Suprapubic skin (tissue), 3 donors: Measurements from ENCODE around the gene PTPRS.

ENCODE experiments used
- POLR2A ChIP-seq, 2 donors: fragments of 450-650 bp; IDR thresholded peaks; one replicate each; pipeline ENCODE4 v1.6.1; 2017; ENCODE audit warnings: antibody characterized with exemption in 2 of 2, mild to moderate bottlenecking in 2 of 2, moderate library complexity in 2 of 2
- TF ChIP-seq, protein P1 (sequence below), 2 donors: fragments of 200-600 bp in 1 of 2; fragments of 450-650 bp in 1 of 2; sonication (generic) in 1 of 2; IDR thresholded peaks; one replicate each; pipeline ENCODE4 v1.5.1; 2016 to 2019; ENCODE audit warnings: antibody characterized with exemption in 2 of 2, mild to moderate bottlenecking in 1 of 2, moderate library complexity in 1 of 2

GRCh38 chr19:5314907-5315298, 25.7 kb downstream of the PTPRS start:
- TF ChIP-seq POLR2A (IDR thresholded peaks at IDR 0.05) = no peak
- TF ChIP-seq, protein P1, sequence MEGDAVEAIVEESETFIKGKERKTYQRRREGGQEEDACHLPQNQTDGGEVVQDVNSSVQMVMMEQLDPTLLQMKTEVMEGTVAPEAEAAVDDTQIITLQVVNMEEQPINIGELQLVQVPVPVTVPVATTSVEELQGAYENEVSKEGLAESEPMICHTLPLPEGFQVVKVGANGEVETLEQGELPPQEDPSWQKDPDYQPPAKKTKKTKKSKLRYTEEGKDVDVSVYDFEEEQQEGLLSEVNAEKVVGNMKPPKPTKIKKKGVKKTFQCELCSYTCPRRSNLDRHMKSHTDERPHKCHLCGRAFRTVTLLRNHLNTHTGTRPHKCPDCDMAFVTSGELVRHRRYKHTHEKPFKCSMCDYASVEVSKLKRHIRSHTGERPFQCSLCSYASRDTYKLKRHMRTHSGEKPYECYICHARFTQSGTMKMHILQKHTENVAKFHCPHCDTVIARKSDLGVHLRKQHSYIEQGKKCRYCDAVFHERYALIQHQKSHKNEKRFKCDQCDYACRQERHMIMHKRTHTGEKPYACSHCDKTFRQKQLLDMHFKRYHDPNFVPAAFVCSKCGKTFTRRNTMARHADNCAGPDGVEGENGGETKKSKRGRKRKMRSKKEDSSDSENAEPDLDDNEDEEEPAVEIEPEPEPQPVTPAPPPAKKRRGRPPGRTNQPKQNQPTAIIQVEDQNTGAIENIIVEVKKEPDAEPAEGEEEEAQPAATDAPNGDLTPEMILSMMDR (IDR thresholded peaks at IDR 0.05) = no peak
